NCI-H526 (cell line): Measurements from ENCODE around the gene BMAL2.

Experiments
- DNase-seq, 2 experiments: peaks; one replicate each; lab custom pipeline; 2025; lab: John Stamatoyannopoulos, UW

BMAL2 gene

DNA sequence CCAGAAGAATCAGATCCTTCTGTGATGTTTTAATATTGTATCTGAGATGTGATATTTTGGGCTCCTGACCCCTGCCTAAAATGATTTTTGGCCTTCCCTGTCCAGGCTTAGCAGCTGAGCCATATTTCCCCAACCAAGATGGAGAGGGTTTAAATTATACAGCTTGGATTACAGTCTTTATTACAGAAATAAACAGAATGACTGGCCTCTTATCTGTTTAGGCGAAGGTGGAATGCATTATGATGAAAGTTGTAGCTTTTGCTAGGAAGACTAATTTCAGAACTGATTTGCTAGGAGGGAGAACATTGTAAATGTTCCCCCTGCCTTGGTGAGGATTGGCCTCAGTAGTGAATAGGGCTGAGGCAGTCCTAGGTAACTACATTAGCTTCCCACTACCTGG is 23.3 kb downstream of the BMAL2 start:
- no peak for DNase-seq

DNA sequence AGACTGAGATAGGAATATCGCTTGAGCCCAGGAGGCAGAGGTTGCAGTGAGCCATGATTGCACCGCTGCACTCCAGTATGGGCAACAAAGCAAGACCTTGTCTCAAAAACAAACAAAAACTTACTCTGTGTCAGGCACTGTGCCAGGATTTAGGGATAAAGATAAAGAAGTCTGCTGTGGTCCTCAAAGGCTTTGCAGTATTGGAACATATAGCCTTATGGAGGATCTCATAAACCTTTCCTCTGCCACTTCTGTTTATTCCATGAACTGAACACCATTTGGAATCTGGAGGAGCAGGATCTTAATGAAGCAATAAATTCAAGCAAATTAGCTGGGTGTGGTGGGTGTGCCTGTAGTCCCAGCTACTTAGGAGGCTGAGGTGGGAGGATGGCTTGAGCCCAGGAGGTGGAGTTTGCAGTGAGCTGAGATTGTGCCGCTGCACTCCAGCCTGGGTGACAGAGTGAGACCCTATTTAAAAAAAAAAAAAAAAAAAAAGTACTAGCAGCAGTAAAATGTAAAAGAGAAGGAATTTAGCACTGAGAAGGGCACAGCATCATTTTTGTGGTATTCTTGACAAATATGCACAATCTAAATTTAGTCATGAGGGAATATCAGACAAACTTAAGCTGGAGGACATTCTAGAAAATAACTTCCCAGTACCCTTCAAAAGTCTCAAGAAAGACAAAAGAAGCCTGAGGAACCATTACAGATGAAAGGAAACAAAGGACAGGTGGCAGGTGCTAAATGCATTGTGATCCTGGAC is 27.1 kb downstream of the BMAL2 start:
- no peak for DNase-seq

DNA sequence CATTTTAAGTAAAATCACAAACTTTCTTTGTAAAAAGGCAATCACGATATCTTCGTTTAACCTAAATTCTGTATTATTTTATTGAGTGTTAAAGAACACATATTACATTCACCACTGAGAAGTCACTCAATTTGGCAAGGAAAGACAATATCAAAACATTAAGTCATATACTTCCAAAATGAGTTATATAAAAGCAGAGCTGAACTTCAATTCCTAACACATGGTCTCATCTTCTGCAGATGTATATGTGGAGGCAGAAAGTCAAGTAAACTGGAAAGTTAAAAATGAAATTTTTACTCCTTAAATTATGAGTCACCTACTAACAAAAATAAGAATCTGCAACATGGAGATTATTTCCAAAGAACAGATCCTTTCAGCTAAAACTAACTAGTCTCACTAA is 28.7 kb downstream of the BMAL2 start:
- DNase-seq: no peak

DNA sequence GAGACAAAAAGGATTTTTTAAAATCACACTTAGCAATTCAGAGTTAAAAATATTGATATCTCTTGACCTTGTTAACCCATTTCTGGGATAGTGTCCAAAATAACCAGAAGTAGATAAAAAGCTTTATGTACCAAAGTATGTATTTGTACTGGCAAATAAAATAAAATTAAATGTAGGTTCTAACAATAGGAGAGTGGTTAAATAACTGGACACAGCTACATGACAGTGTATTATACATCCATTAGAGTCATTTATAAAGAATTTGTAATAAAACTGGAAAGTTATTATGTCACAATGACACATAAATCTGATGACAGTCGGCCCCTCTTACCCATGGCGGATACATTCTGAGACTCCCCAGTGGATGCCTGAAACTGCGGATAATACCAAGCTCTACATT is 34.0 kb downstream of the BMAL2 start:
- DNase-seq: no peak

DNA sequence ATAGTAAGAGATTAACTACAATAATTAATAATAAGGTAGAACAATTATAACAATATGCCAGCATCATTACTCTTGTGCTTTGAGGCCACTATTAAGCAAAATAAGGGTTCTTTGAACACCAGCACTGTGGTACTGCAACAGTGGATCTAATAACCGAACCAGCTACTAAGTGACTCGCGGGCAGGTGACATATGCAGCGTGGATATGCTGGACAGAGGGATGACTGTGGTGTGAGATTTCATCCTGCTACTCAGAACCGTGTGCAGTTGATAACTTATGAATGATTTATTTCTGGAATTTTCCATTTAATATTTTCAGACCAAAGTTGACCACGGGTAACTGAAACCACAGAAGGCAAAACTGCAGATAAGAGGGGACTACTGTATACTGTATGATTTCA is 34.4 kb downstream of the BMAL2 start:
- DNase-seq: no peak

DNA sequence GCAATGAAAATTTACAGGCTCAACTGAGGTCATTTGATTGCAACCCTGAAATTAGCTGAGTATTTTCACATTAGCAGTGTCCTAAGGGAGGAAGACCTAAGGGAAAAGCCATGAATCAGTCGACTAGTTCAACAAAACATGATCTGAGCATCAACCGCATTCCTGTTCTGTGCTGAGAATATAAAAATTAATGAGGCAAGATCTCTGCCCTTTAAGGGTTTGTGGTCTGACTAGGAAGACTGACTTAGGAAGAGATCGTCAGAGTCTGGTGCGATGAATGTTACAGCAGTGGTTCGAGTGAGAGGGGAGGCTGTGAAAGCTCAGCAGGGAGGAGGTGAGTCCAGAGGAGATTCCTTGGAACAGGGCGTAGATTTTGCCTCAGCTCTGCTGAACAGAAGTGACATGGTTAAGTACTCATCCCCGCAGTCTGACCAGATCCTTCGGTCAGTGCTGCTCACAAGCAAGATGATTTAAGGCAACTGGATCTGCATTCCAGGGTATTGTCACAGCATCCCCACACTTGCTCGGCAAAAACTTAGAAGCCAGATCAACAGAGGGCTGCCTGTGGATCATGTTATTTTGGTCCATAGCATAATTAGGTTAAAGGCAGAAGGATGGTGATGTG is 49.6 kb downstream of the BMAL2 start:
- no peak for DNase-seq
